Astrocyte (in vitro differentiated cells and primary cell): ENCODE data around the gene FRMD4A. TPM values are rescaled to one million over a fixed set of nuclear protein-coding genes. Genes with fewer than 3 reads are reported as not detected.
A peak's percentile ranks its signal among the peaks of the same experiment; 100 is the strongest.

Source experiments
- DNase-seq: peaks from one replicate; pipeline ENCODE4 v3.0.0-alpha.2; 2010; ENCODE audit warnings: low read depth
- FAIRE-seq: peaks from 2 replicates; lab custom pipeline; 2011; peaks lifted over from hg19 to GRCh38; lab: Jason Lieb, UNC
- H2AFZ ChIP-seq: 2 replicates; pipeline ENCODE4 v1.6.0; 2012; ENCODE audit warnings: low read depth, low read length, inconsistent platforms
- H3K27ac ChIP-seq: 2 replicates; pipeline ENCODE4 v1.5.1; 2011; ENCODE audit warnings: low read depth, low read length, inconsistent platforms
- H3K27me3 ChIP-seq: 2 replicates; pipeline ENCODE4 v1.6.0; 2011; ENCODE audit warnings: low read length, inconsistent platforms; ENCODE audit not compliant: insufficient read depth
- H3K36me3 ChIP-seq: 2 replicates; pipeline ENCODE4 v1.5.1; 2011; ENCODE audit warnings: low read length, inconsistent platforms; ENCODE audit not compliant: insufficient read depth
- H3K4me1 ChIP-seq: 2 replicates; pipeline ENCODE4 v1.5.1; 2011; ENCODE audit warnings: low read length, inconsistent platforms; ENCODE audit not compliant: insufficient read depth
- H3K4me2 ChIP-seq: 2 replicates; pipeline ENCODE4 v1.6.0; 2012; ENCODE audit warnings: low read length, inconsistent platforms
- H3K4me3 ChIP-seq: 2 replicates; pipeline ENCODE4 v1.5.1; 2011; ENCODE audit warnings: low read depth, mild to moderate bottlenecking, low read length, inconsistent platforms; ENCODE audit not compliant: insufficient read depth
- H3K79me2 ChIP-seq: 2 replicates; pipeline ENCODE4 v1.6.0; 2012; ENCODE audit warnings: mild to moderate bottlenecking, low read length, inconsistent platforms; ENCODE audit not compliant: insufficient read depth
- H3K9ac ChIP-seq: 2 replicates; pipeline ENCODE4 v1.6.0; 2012; ENCODE audit warnings: mild to moderate bottlenecking, low read length, inconsistent platforms
- H3K9me3 ChIP-seq: 2 replicates; pipeline ENCODE4 v1.5.1; 2012; ENCODE audit warnings: low read depth, mild to moderate bottlenecking, low read length, inconsistent platforms; ENCODE audit not compliant: insufficient read depth
- H4K20me1 ChIP-seq: 2 replicates; pipeline ENCODE4 v1.6.0; 2012; ENCODE audit warnings: low read length, inconsistent platforms; ENCODE audit not compliant: insufficient read depth
- H3K27ac Mint-ChIP-seq: one replicate; pipeline ENCODE4 v1.8.0; 2021; ENCODE audit warnings: mild to moderate bottlenecking, mixed read lengths; ENCODE audit not compliant: unreplicated experiment
- H3K27me3 Mint-ChIP-seq: one replicate; pipeline ENCODE4 v1.8.0; 2021; ENCODE audit warnings: low read depth, mixed read lengths; ENCODE audit not compliant: unreplicated experiment
- H3K36me3 Mint-ChIP-seq: one replicate; pipeline ENCODE4 v1.8.0; 2021; ENCODE audit warnings: low read depth, mixed read lengths; ENCODE audit not compliant: unreplicated experiment
- H3K4me1 Mint-ChIP-seq: one replicate; pipeline ENCODE4 v1.8.0; 2021; ENCODE audit warnings: low read depth, mixed read lengths; ENCODE audit not compliant: unreplicated experiment
- H3K4me3 Mint-ChIP-seq: one replicate; pipeline ENCODE4 v1.8.0; 2021; ENCODE audit warnings: mild to moderate bottlenecking, moderate library complexity, mixed read lengths; ENCODE audit not compliant: unreplicated experiment
- H3K9me3 Mint-ChIP-seq: one replicate; pipeline ENCODE4 v1.8.0; 2021; ENCODE audit warnings: mild to moderate bottlenecking, mixed read lengths; ENCODE audit not compliant: unreplicated experiment
- EZH2 ChIP-seq: IDR thresholded peaks from 2 replicates; pipeline ENCODE4 v1.6.1; 2012; ENCODE audit warnings: mild to moderate bottlenecking, low read length, inconsistent platforms; ENCODE audit not compliant: insufficient read depth
- total RNA-seq: library from RNA; stranded (reverse); gene quantifications from 2 replicates; pipeline ENCODE4 v1.2.1, GENCODE V29; 2021
- TF ChIP-seq, protein P1 (sequence below): IDR thresholded peaks from 2 replicates; pipeline ENCODE4 v1.5.1; 2011; ENCODE audit warnings: low read depth, mild to moderate bottlenecking, inconsistent platforms, low read length, moderate library complexity; ENCODE audit not compliant: insufficient read depth

FRMD4A gene
- total RNA-seq, 1 donor from 2014 or later: 82.5 TPM

- no peaks in the 10 kb centered on the region for H3K27me3 ChIP-seq
- peaks cover 11% of the 10 kb centered on the region for H3K4me1 ChIP-seq
- no peak overlapping the region for H3K4me2 ChIP-seq
- H3K4me1 Mint-ChIP-seq: no peaks in the 10 kb centered on the region
- H3K9me3 Mint-ChIP-seq: peaks cover 1% of the 10 kb centered on the region
- H3K9ac ChIP-seq: no peak overlapping the region
- H2AFZ ChIP-seq: no peak overlapping the region
- TF ChIP-seq EZH2: no peak
- TF ChIP-seq, protein P1, sequence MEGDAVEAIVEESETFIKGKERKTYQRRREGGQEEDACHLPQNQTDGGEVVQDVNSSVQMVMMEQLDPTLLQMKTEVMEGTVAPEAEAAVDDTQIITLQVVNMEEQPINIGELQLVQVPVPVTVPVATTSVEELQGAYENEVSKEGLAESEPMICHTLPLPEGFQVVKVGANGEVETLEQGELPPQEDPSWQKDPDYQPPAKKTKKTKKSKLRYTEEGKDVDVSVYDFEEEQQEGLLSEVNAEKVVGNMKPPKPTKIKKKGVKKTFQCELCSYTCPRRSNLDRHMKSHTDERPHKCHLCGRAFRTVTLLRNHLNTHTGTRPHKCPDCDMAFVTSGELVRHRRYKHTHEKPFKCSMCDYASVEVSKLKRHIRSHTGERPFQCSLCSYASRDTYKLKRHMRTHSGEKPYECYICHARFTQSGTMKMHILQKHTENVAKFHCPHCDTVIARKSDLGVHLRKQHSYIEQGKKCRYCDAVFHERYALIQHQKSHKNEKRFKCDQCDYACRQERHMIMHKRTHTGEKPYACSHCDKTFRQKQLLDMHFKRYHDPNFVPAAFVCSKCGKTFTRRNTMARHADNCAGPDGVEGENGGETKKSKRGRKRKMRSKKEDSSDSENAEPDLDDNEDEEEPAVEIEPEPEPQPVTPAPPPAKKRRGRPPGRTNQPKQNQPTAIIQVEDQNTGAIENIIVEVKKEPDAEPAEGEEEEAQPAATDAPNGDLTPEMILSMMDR: no peak
- no peaks in the 10 kb centered on the region for H4K20me1 ChIP-seq
- H3K36me3 Mint-ChIP-seq: peaks cover 12% of the 10 kb centered on the region
- no peaks in the 10 kb centered on the region for H3K9me3 ChIP-seq
- no peaks in the 10 kb centered on the region for H3K27me3 Mint-ChIP-seq
- DNase-seq (no peak), FAIRE-seq (peak; percentile 54)
- H3K79me2 ChIP-seq: no peaks in the 10 kb centered on the region
- H3K4me3 Mint-ChIP-seq: no peak overlapping the region
- no peaks in the 10 kb centered on the region for H3K36me3 ChIP-seq
- no peak overlapping the region for H3K27ac Mint-ChIP-seq
- no peak overlapping the region for H3K27ac ChIP-seq
- H3K4me3 ChIP-seq: no peak overlapping the region
Observed at GRCh38 chr10:13938950-13939349, 391.8 kb downstream of the FRMD4A start.

GRCh38 chr10:13936826-13937225 lies 393.9 kb downstream of the FRMD4A start:
- H3K4me2 ChIP-seq: no peak overlapping the region
- no peaks in the 10 kb centered on the region for H3K27me3 ChIP-seq
- no peaks in the 10 kb centered on the region for H4K20me1 ChIP-seq
- H3K79me2 ChIP-seq: no peaks in the 10 kb centered on the region
- H3K4me1 ChIP-seq: peaks cover 11% of the 10 kb centered on the region
- TF ChIP-seq, protein P1: no peak
- no peak for TF ChIP-seq EZH2
- H3K9me3 ChIP-seq: no peaks in the 10 kb centered on the region
- peaks cover 9% of the 10 kb centered on the region for H3K36me3 Mint-ChIP-seq
- DNase-seq (no peak), FAIRE-seq (no peak)
- no peak overlapping the region for H3K27ac Mint-ChIP-seq
- H3K36me3 ChIP-seq: no peaks in the 10 kb centered on the region
- no peak overlapping the region for H3K4me3 Mint-ChIP-seq
- no peaks in the 10 kb centered on the region for H3K9me3 Mint-ChIP-seq
- no peak overlapping the region for H3K4me3 ChIP-seq
- H3K9ac ChIP-seq: no peak overlapping the region
- no peaks in the 10 kb centered on the region for H3K4me1 Mint-ChIP-seq
- no peak overlapping the region for H2AFZ ChIP-seq
- no peak overlapping the region for H3K27ac ChIP-seq
- no peaks in the 10 kb centered on the region for H3K27me3 Mint-ChIP-seq

- no peaks in the 10 kb centered on the region for H3K36me3 ChIP-seq
- FAIRE-seq (no peak), DNase-seq (no peak)
- H2AFZ ChIP-seq: no peak overlapping the region
- TF ChIP-seq, protein P1: no peak
- no peaks in the 10 kb centered on the region for H3K4me1 ChIP-seq
- H3K4me3 Mint-ChIP-seq: no peak overlapping the region
- H3K27ac ChIP-seq: no peak overlapping the region
- no peak overlapping the region for H3K4me2 ChIP-seq
- H3K27me3 ChIP-seq: no peaks in the 10 kb centered on the region
- no peaks in the 10 kb centered on the region for H3K9me3 ChIP-seq
- no peaks in the 10 kb centered on the region for H3K9me3 Mint-ChIP-seq
- H3K9ac ChIP-seq: no peak overlapping the region
- H3K27me3 Mint-ChIP-seq: peaks cover 3% of the 10 kb centered on the region
- H3K79me2 ChIP-seq: no peaks in the 10 kb centered on the region
- peaks cover 9% of the 10 kb centered on the region for H3K4me1 Mint-ChIP-seq
- no peak overlapping the region for H3K4me3 ChIP-seq
- no peak overlapping the region for H3K27ac Mint-ChIP-seq
- H3K36me3 Mint-ChIP-seq: no peaks in the 10 kb centered on the region
- no peaks in the 10 kb centered on the region for H4K20me1 ChIP-seq
Observed at GRCh38 chr10:13930120-13930519, 400.6 kb downstream of the FRMD4A start.
